ENCODE results near the gene MTMR1.

GRCh38 chrX:150663073-150663472, 30.1 kb upstream of the MTMR1 start:
- TF ChIP-seq CTCF (IDR thresholded peaks at IDR 0.05; ENCODE audit: extremely low read depth in 1 of 2, insufficient read depth in 1 of 2, low read depth in 1 of 2, low read length in 2 of 2) (no peak), EZH2 (IDR thresholded peaks at IDR 0.05; ENCODE audit: borderline replicate concordance, low read depth, low read length, severe bottlenecking) (no peak), GATA2 (IDR thresholded peaks at IDR 0.05; ENCODE audit: insufficient read depth, insufficient read length, low read depth, low read length) (no peak), POLR2AphosphoS5 (IDR thresholded peaks at IDR 0.05; ENCODE audit: insufficient read depth, low read depth, low read length) (no peak), POLR2A (IDR thresholded peaks at IDR 0.05; ENCODE audit: low read depth, low read length) (no peak)

All from endothelial cell of umbilical vein (primary cell).